DND-41 (cell line): ENCODE data around the gene SKIC8.

Experiments
- EZH2 ChIP-seq: IDR thresholded peaks from 3 replicates; pipeline ENCODE4 v1.6.1; 2012; ENCODE audit warnings: borderline replicate concordance, low read depth, mild to moderate bottlenecking, moderate library complexity, low read length, inconsistent platforms; ENCODE audit not compliant: severe bottlenecking
- TF ChIP-seq, protein P1 (sequence below): IDR thresholded peaks from 2 replicates; pipeline ENCODE4 v1.5.1; 2012; ENCODE audit warnings: borderline replicate concordance, low read length, moderate library complexity, mild to moderate bottlenecking; ENCODE audit not compliant: poor library complexity, severe bottlenecking; ENCODE audit errors: extremely low read depth

- TF ChIP-seq, protein P1, sequence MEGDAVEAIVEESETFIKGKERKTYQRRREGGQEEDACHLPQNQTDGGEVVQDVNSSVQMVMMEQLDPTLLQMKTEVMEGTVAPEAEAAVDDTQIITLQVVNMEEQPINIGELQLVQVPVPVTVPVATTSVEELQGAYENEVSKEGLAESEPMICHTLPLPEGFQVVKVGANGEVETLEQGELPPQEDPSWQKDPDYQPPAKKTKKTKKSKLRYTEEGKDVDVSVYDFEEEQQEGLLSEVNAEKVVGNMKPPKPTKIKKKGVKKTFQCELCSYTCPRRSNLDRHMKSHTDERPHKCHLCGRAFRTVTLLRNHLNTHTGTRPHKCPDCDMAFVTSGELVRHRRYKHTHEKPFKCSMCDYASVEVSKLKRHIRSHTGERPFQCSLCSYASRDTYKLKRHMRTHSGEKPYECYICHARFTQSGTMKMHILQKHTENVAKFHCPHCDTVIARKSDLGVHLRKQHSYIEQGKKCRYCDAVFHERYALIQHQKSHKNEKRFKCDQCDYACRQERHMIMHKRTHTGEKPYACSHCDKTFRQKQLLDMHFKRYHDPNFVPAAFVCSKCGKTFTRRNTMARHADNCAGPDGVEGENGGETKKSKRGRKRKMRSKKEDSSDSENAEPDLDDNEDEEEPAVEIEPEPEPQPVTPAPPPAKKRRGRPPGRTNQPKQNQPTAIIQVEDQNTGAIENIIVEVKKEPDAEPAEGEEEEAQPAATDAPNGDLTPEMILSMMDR: no peak
- TF ChIP-seq EZH2: no peak
These were observed 14.0 kb upstream of the SKIC8 start for GRCh38 chr15:78313383-78313782.
